ENCODE data around the gene GIMAP6.
"Not testable (repeated sequence)": the region's sequence is repeated elsewhere in the genome, so short reads cannot be mapped to it uniquely, and the experiment has no call there.

Gene GIMAP6

DNA sequence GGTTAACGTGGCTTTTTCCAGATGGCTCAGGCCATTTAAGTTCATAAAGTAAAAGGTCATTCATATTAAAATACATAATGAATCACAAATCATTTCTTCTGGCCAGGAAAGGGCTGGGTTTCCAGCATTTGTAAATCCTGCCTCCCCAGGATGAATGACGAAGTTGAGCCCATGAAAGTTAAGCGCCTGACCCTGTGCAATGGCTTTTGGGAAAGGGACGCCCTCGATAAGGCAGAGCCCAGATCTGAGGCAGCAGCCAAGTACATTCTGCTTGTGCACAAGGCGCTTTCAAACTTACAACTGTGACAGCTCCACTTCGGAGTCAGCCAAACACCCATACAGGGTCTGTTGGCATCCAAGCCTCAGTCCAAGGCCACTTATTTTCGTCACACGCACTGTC is 2.8 kb downstream of the GIMAP6 start:
- Histone ChIP-seq H3K27me3 (replicated peaks in 2 of 5; ENCODE audit: control insufficient read depth in 4 of 5, insufficient read depth in 5 of 5, low read length in 4 of 5) (no peaks in the 10 kb centered on the region), H3K9me3 (ENCODE audit: control extremely low read depth in 1 of 5, control insufficient read depth in 4 of 5, insufficient read depth in 2 of 5, low read depth in 1 of 5, low read length in 4 of 5) (peaks cover 0 to 3% (median 0%) of the 10 kb centered on the region in 5 experiments), H3K27ac (ENCODE audit: insufficient read depth in 1 of 2, low read depth in 1 of 2, low read length in 2 of 2, poor library complexity in 1 of 2, severe bottlenecking in 2 of 2) (no peak overlapping the region), H3K4me3 (ENCODE audit: control insufficient read depth in 1 of 7, extremely low read depth in 1 of 7, insufficient read depth in 4 of 7, low read depth in 2 of 7, low read length in 6 of 7) (no peak overlapping the region), H3K36me3 (ENCODE audit: control insufficient read depth in 4 of 4, insufficient read depth in 4 of 4, low read length in 3 of 4) (peaks cover 17 to 51% (median 34%) of the 10 kb centered on the region in 4 experiments), H3K4me1 (ENCODE audit: control extremely low read depth in 1 of 4, control insufficient read depth in 4 of 4, insufficient read depth in 4 of 4, low read length in 3 of 4) (peaks cover 11 to 53% (median 31%) of the 10 kb centered on the region in 4 experiments)
- no peak for DNase-seq
- ChIA-PET POLR2A (no interaction called here), CTCF (interaction anchor here (1.9 kb wide), 1 partner anchor 178 kb away, joined by 5 read pairs; the partner anchor contains the start of gene GIMAP8)
- 91% methylated on average over 8 of the region's 9 CpGs for WGBS (ENCODE audit: insufficient coverage)

DNA sequence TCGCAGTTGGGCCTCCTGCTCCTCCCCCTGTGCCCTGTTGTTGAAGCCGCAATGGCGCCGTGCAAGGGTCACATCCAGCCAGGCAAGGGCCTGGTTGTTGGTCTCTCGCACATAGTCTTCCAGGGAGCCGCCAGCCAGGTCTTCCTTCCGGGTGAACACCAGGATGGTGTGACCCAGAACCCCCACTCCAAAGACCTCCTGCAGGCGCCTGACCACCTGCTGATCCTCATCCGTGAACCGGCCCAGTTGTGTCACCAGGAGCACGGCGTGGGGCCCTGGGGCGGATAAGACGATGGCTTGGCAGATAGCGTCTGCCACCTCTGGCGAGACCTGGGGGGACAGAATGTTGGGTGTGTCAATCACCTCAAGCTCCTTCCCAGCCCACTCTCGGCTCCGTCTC is 4.2 kb downstream of the GIMAP6 start:
- Histone ChIP-seq H3K4me3 (ENCODE audit: control insufficient read depth in 1 of 7, extremely low read depth in 1 of 7, insufficient read depth in 4 of 7, low read depth in 2 of 7, low read length in 6 of 7) (no peak overlapping the region), H3K4me1 (ENCODE audit: control extremely low read depth in 1 of 4, control insufficient read depth in 4 of 4, insufficient read depth in 4 of 4, low read length in 3 of 4) (peaks cover 11 to 47% (median 30%) of the 10 kb centered on the region in 4 experiments), H3K27ac (ENCODE audit: insufficient read depth in 1 of 2, low read depth in 1 of 2, low read length in 2 of 2, poor library complexity in 1 of 2, severe bottlenecking in 2 of 2) (no peak overlapping the region), H3K36me3 (ENCODE audit: control insufficient read depth in 4 of 4, insufficient read depth in 4 of 4, low read length in 3 of 4) (peaks cover 17 to 54% (median 34%) of the 10 kb centered on the region in 4 experiments), H3K27me3 (replicated peaks in 2 of 5; ENCODE audit: control insufficient read depth in 4 of 5, insufficient read depth in 5 of 5, low read length in 4 of 5) (no peaks in the 10 kb centered on the region), H3K9me3 (ENCODE audit: control extremely low read depth in 1 of 5, control insufficient read depth in 4 of 5, insufficient read depth in 2 of 5, low read depth in 1 of 5, low read length in 4 of 5) (peaks cover 0 to 3% (median 0%) of the 10 kb centered on the region in 5 experiments)
- ChIA-PET CTCF (no interaction called here), POLR2A (no interaction called here)
- DNase-seq, result no peak
- WGBS (ENCODE audit: insufficient coverage), result 95% methylated on average over 12 of the region's 18 CpGs

DNA sequence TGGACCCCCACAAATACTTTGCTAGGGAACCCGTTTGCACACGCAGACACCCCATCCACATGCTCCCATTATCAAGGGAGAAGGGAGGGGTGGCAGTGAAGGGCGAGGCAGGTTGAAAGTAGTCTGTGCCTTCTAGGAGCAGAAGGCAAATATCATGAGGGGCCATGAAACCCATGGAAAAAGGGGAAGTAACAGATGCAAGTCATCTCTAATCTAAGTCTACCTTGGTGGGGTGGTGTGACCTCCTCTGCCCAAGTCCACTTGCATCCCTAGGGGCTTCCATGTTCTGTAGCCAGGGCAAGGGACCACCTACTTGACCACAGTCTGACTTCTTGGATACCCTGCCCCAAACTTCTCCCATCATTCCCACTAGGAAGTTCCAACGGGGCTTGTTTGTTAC is 5.5 kb downstream of the GIMAP6 start:
- Histone ChIP-seq H3K27ac (ENCODE audit: insufficient read depth in 1 of 2, low read depth in 1 of 2, low read length in 2 of 2, poor library complexity in 1 of 2, severe bottlenecking in 2 of 2) (no peak overlapping the region), H3K4me1 (ENCODE audit: control extremely low read depth in 1 of 4, control insufficient read depth in 4 of 4, insufficient read depth in 4 of 4, low read length in 3 of 4) (peaks cover 6 to 35% (median 20%) of the 10 kb centered on the region in 4 experiments), H3K36me3 (ENCODE audit: control insufficient read depth in 4 of 4, insufficient read depth in 4 of 4, low read length in 3 of 4) (peaks cover 17 to 54% (median 34%) of the 10 kb centered on the region in 4 experiments), H3K27me3 (replicated peaks in 2 of 5; ENCODE audit: control insufficient read depth in 4 of 5, insufficient read depth in 5 of 5, low read length in 4 of 5) (no peaks in the 10 kb centered on the region), H3K9me3 (ENCODE audit: control extremely low read depth in 1 of 5, control insufficient read depth in 4 of 5, insufficient read depth in 2 of 5, low read depth in 1 of 5, low read length in 4 of 5) (peaks cover 0 to 3% (median 0%) of the 10 kb centered on the region in 5 experiments), H3K4me3 (ENCODE audit: control insufficient read depth in 1 of 7, extremely low read depth in 1 of 7, insufficient read depth in 4 of 7, low read depth in 2 of 7, low read length in 6 of 7) (peak overlapping the region in 1 of 7 experiments; percentile 37)
- 90% methylated on average over 2 of the region's 4 CpGs for WGBS (ENCODE audit: insufficient coverage)
- CTCF ChIA-PET, result no interaction called here
- POLR2A ChIA-PET, result no interaction called here
- DNase-seq, result peak in 2 of 3 donors; percentile 59 to 65

DNA sequence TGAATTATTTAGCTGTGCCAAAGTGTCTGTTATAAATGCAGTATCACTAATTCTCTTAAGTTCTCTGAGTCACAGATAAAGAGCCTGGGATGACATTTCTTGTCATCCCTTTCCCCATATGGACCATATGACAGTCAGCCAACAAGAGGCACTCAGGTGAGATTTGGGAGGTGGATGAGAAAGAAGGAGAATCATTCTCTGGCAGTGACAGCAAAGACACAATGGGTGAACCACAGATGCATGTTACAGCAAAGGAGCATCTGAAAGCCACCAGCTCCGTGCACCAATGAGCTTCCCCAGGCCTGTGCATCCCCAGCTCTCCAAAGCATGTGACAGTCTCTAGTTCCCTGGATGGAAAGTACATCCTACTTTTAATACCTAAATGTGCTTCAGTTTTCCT is 10.8 kb downstream of the GIMAP6 start:
- DNase-seq, result no peak
- H3K9me3 ChIP-seq (ENCODE audit: control extremely low read depth in 1 of 5, control insufficient read depth in 4 of 5, insufficient read depth in 2 of 5, low read depth in 1 of 5, low read length in 4 of 5), result no peaks in the 10 kb centered on the region
- peaks cover 0 to under 1% (median 0%) of the 10 kb centered on the region in 4 experiments for H3K4me1 ChIP-seq (ENCODE audit: control extremely low read depth in 1 of 4, control insufficient read depth in 4 of 4, insufficient read depth in 4 of 4, low read length in 3 of 4)
- WGBS (ENCODE audit: insufficient coverage), result 100% methylated on average over 1 of the region's 1 CpG
- H3K4me3 ChIP-seq (ENCODE audit: control insufficient read depth in 1 of 7, extremely low read depth in 1 of 7, insufficient read depth in 4 of 7, low read depth in 2 of 7, low read length in 6 of 7), result no peak overlapping the region
- H3K27me3 ChIP-seq (replicated peaks in 2 of 5; ENCODE audit: control insufficient read depth in 4 of 5, insufficient read depth in 5 of 5, low read length in 4 of 5), result no peaks in the 10 kb centered on the region
- peaks cover 0 to 13% (median 4%) of the 10 kb centered on the region in 4 experiments for H3K36me3 ChIP-seq (ENCODE audit: control insufficient read depth in 4 of 4, insufficient read depth in 4 of 4, low read length in 3 of 4)
- POLR2A ChIA-PET, result no interaction called here
- H3K27ac ChIP-seq (ENCODE audit: insufficient read depth in 1 of 2, low read depth in 1 of 2, low read length in 2 of 2, poor library complexity in 1 of 2, severe bottlenecking in 2 of 2), result no peak overlapping the region
- CTCF ChIA-PET, result interaction anchor here (1.1 to 2.0 kb wide), 3 partner anchors 9 to 172 kb away, joined by 3 to 7 read pairs (median 4); no protein-coding TSS in a partner anchor

DNA sequence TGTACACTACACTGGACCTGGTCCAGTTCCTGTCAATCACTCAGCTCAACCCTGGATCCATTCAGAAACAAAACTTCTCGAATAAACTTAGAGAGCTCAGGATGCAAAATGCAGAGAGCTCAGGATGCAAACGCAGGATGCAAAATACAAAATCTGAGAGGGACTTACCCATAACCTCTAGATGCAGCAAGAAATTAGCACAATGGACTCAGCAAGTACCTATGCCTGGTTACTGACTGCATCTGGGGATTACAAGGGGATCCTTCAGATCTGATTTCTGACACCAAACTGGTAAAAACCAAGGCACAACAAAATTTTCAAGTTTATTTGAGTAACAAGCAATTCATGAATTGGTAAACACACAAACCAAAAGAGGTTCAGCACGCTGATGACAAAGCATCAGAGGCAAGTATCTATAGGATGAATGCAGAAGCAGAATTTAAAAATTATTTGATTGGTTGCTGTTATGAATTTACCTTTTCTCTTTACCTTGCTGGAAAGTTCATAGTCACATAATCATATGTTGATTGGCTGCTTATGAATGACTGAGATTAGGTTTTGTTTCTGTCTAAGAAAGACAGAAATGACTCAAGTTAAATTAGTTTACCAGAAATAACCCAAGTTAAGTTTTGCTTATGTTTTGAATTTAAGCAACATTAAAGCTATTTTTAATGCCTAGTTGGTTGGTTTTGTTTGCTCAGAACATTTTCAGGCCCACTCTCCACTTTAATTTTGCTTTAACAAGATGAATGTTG is 11.4 kb downstream of the GIMAP6 start:
- Histone ChIP-seq H3K9me3 (ENCODE audit: control extremely low read depth in 1 of 5, control insufficient read depth in 4 of 5, insufficient read depth in 2 of 5, low read depth in 1 of 5, low read length in 4 of 5) (no peaks in the 10 kb centered on the region), H3K27ac (ENCODE audit: insufficient read depth in 1 of 2, low read depth in 1 of 2, low read length in 2 of 2, poor library complexity in 1 of 2, severe bottlenecking in 2 of 2) (no peak overlapping the region), H3K4me1 (ENCODE audit: control extremely low read depth in 1 of 4, control insufficient read depth in 4 of 4, insufficient read depth in 4 of 4, low read length in 3 of 4) (no peaks in the 10 kb centered on the region), H3K4me3 (ENCODE audit: control insufficient read depth in 1 of 7, extremely low read depth in 1 of 7, insufficient read depth in 4 of 7, low read depth in 2 of 7, low read length in 6 of 7) (no peak overlapping the region), H3K27me3 (replicated peaks in 2 of 5; ENCODE audit: control insufficient read depth in 4 of 5, insufficient read depth in 5 of 5, low read length in 4 of 5) (no peaks in the 10 kb centered on the region), H3K36me3 (ENCODE audit: control insufficient read depth in 4 of 4, insufficient read depth in 4 of 4, low read length in 3 of 4) (peaks cover 0 to 7% (median under 1%) of the 10 kb centered on the region in 4 experiments)
- WGBS (ENCODE audit: insufficient coverage), result 100% methylated on average over 1 of the region's 3 CpGs
- ChIA-PET CTCF (interaction anchor here (2.0 kb wide), 1 partner anchor 8 kb away, joined by 7 read pairs; no protein-coding TSS in a partner anchor), POLR2A (no interaction called here)
- no peak for DNase-seq

DNA sequence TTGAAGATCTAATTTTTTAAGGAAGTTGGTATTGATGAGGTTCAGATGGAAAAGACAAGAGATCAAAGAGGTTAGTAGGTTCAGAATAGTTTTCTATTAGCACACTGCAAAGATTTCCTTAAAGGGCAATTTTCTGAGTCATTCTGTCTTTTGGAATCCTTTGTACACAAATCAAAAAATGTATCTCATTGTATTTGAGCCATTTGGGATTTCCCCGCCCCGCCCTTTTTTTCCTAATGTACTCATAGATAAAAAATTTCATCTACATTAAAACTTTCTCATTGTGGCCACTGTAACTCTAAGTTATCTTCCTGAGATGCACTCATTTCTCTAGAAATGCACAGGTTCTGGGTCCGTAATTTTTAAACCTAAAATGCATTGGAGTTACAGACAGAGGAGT is 12.1 kb downstream of the GIMAP6 start:
- Histone ChIP-seq H3K4me1 (ENCODE audit: control extremely low read depth in 1 of 4, control insufficient read depth in 4 of 4, insufficient read depth in 4 of 4, low read length in 3 of 4) (no peaks in the 10 kb centered on the region), H3K27ac (ENCODE audit: insufficient read depth in 1 of 2, low read depth in 1 of 2, low read length in 2 of 2, poor library complexity in 1 of 2, severe bottlenecking in 2 of 2) (no peak overlapping the region), H3K36me3 (ENCODE audit: control insufficient read depth in 4 of 4, insufficient read depth in 4 of 4, low read length in 3 of 4) (peaks cover 0 to 4% (median 0%) of the 10 kb centered on the region in 4 experiments), H3K4me3 (ENCODE audit: control insufficient read depth in 1 of 7, extremely low read depth in 1 of 7, insufficient read depth in 4 of 7, low read depth in 2 of 7, low read length in 6 of 7) (no peak overlapping the region), H3K9me3 (ENCODE audit: control extremely low read depth in 1 of 5, control insufficient read depth in 4 of 5, insufficient read depth in 2 of 5, low read depth in 1 of 5, low read length in 4 of 5) (no peaks in the 10 kb centered on the region), H3K27me3 (replicated peaks in 2 of 5; ENCODE audit: control insufficient read depth in 4 of 5, insufficient read depth in 5 of 5, low read length in 4 of 5) (no peaks in the 10 kb centered on the region)
- 100% methylated on average over 3 of the region's 3 CpGs for WGBS (ENCODE audit: insufficient coverage)
- POLR2A ChIA-PET, result no interaction called here
- DNase-seq, result no peak
- CTCF ChIA-PET, result no interaction called here

DNA sequence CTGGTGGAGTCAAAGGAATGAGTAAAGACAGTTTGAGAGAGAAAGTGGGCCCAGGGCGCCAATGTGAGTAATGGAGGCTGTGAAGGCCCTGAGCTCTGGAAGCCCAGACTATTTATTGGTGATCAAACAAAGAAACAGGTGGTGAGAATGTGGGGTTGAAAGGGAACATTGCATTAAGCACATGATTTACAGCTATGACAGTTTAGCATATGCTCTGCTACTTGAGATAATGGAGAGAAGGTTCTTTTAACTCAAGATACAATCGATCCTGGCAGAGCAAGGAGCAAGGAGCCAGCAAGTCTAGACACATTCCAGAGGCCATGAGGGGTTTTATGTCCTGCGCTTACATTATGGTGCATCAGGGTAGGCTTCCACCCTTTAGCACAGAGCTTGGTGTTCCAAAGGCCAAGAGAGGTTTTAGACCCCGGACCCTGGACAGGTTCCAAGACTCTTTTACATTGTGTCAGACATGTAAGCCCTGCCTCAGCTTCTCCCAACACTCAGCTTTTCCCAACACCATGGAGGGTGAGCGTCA is 16.9 kb downstream of the GIMAP6 start:
- POLR2A ChIA-PET; H3K4me3 ChIP-seq (ENCODE audit: control insufficient read depth in 1 of 7, extremely low read depth in 1 of 7, insufficient read depth in 4 of 7, low read depth in 2 of 7, low read length in 6 of 7); CTCF ChIA-PET; DNase-seq; H3K36me3 ChIP-seq (ENCODE audit: control insufficient read depth in 4 of 4, insufficient read depth in 4 of 4, low read length in 3 of 4); H3K27me3 ChIP-seq (replicated peaks in 2 of 5; ENCODE audit: control insufficient read depth in 4 of 5, insufficient read depth in 5 of 5, low read length in 4 of 5); H3K4me1 ChIP-seq (ENCODE audit: control extremely low read depth in 1 of 4, control insufficient read depth in 4 of 4, insufficient read depth in 4 of 4, low read length in 3 of 4); H3K9me3 ChIP-seq (ENCODE audit: control extremely low read depth in 1 of 5, control insufficient read depth in 4 of 5, insufficient read depth in 2 of 5, low read depth in 1 of 5, low read length in 4 of 5); H3K27ac ChIP-seq (ENCODE audit: insufficient read depth in 1 of 2, low read depth in 1 of 2, low read length in 2 of 2, poor library complexity in 1 of 2, severe bottlenecking in 2 of 2): not testable (repeated sequence)
- 75% methylated on average over 5 of the region's 5 CpGs for WGBS (ENCODE audit: insufficient coverage)
